GM23338 (cell line): ENCODE results near the gene ECHDC1.
"Not testable (repeated sequence)": the region's sequence is repeated elsewhere in the genome, so short reads cannot be mapped to it uniquely, and the experiment has no call there.

ENCODE experiments used
- CREB1 ChIP-seq: fragments of 250-450 bp; sonication (Bioruptor Pico); IDR thresholded peaks from 2 replicates; pipeline ENCODE4 v1.5.0; 2020; ENCODE audit warnings: low read depth, mild to moderate bottlenecking, moderate library complexity
- EZH2 ChIP-seq: fragments of 200-600 bp; sonication (generic); IDR thresholded peaks from one replicate; pipeline ENCODE4 v1.8.0; 2017; ENCODE audit warnings: antibody characterized with exemption, mild to moderate bottlenecking, low read depth; ENCODE audit not compliant: unreplicated experiment
- EZH2phosphoT487 ChIP-seq: fragments of 200-600 bp; sonication (generic); IDR thresholded peaks from one replicate; pipeline ENCODE4 v1.8.1; 2018; ENCODE audit warnings: antibody characterized with exemption; ENCODE audit not compliant: unreplicated experiment
- NANOG ChIP-seq: IDR thresholded peaks from 2 replicates; pipeline ENCODE4 v1.6.1; 2016; ENCODE audit warnings: antibody characterized with exemption, borderline replicate concordance
- POLR2AphosphoS5 ChIP-seq: IDR thresholded peaks from 2 replicates; pipeline ENCODE4 v1.6.1; 2016; ENCODE audit warnings: antibody characterized with exemption, low read depth
- ZNF114 ChIP-seq: fragments of 250-450 bp; sonication (Bioruptor Pico); IDR thresholded peaks from 2 replicates; pipeline ENCODE4 v1.5.0; 2020; ENCODE audit warnings: mild to moderate bottlenecking, moderate library complexity
- TF ChIP-seq, protein P1 (sequence below), 2 experiments: fragments of 200-600 bp in 1 of 2; sonication (generic) in 1 of 2; conservative IDR thresholded peaks; 2 replicates each; pipeline versions ENCODE4 v1.5.1 to v1.6.1; 2016 to 2017; ENCODE audit warnings: antibody characterized with exemption in 2 of 2, low read depth in 2 of 2, mild to moderate bottlenecking in 2 of 2, moderate library complexity in 1 of 2

DNA sequence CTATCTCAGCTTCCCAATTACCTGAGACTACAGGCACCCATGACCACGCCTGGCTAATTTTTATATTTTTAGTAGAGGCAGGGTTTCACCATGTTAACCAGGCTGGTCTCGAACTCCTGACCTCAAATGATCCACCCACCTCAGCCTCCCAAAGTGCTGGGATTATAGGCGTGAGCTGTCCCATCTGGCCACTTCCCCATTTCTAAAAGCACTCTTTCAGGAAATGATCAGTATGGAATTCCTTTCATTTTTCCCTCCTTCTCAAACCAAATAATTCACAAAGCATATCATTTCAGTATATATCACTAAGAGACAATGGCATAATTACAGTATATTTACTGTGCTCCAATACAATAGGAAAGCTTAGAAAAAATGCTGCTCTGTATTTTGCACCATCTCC, 12.2 kb downstream of the ECHDC1 start:
- TF ChIP-seq, protein P1, sequence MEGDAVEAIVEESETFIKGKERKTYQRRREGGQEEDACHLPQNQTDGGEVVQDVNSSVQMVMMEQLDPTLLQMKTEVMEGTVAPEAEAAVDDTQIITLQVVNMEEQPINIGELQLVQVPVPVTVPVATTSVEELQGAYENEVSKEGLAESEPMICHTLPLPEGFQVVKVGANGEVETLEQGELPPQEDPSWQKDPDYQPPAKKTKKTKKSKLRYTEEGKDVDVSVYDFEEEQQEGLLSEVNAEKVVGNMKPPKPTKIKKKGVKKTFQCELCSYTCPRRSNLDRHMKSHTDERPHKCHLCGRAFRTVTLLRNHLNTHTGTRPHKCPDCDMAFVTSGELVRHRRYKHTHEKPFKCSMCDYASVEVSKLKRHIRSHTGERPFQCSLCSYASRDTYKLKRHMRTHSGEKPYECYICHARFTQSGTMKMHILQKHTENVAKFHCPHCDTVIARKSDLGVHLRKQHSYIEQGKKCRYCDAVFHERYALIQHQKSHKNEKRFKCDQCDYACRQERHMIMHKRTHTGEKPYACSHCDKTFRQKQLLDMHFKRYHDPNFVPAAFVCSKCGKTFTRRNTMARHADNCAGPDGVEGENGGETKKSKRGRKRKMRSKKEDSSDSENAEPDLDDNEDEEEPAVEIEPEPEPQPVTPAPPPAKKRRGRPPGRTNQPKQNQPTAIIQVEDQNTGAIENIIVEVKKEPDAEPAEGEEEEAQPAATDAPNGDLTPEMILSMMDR (conservative IDR thresholded peaks at IDR 0.05; ENCODE audit: low read depth in 2 of 2), result not testable (repeated sequence)
- TF ChIP-seq POLR2AphosphoS5; EZH2; NANOG; ZNF114; CREB1 (CRISPR knock-in tag); EZH2phosphoT487: not testable (repeated sequence)
